HL-60/S4 treated with retinoic acid at 250 ng/mL for 4 days and 3 days (cell line): ENCODE measurements around the gene CUX1.

Experiments
- in situ Hi-C: fragments of 300-500 bp; cut with MboI; formaldehyde crosslinking; loops from 2 replicates; pipeline ENCODE4 v1.7.0; 2022; ENCODE audit warnings: low sequenced_read_pairs

Gene CUX1

GRCh38 chr7:102253066-102253972 lies 435.9 kb downstream of the CUX1 start:
- in situ Hi-C loops = no loop called here

- in situ Hi-C loops = no loop called here
These were observed 436.5 kb downstream of the CUX1 start for GRCh38 chr7:102253973-102254370.

- in situ Hi-C loops = no loop called here
These were observed 437.1 kb downstream of the CUX1 start for GRCh38 chr7:102254521-102254920.

- in situ Hi-C loops = no loop called here
These were observed 438.1 kb downstream of the CUX1 start for GRCh38 chr7:102255501-102255900.

GRCh38 chr7:102255916-102256315 lies 438.5 kb downstream of the CUX1 start:
- in situ Hi-C loops = no loop called here

DNA sequence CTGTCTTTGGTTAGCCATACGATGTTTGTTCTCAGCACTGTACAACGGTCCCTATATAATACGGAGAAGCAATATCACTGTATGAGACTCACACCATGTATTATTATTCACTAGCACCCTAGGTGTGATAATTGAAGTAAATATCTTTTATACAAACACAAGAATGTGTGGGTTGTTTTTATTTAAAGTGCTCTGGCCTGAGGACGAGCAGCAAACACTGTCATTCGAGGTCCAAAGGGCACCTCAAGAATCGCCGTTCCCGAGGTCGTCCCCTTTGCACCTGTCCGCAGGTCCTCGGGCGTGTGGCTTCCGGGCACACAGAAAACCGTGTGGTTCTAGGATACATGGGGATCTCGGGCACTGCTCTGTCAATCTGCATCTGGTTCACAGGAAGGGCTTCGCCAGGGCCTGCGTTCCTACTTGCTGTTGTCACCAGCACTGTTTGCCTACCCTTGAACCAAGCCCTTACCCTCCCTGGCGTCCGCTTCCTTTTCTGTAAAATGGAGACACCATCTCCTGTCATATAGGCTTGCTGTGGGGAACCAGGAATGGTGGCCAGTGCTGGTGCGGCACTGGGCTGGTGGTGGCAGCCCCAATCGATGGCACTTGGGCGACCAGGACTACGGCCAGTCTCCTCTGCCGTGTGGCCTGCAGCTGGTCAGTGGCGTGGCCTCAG lies 440.8 kb downstream of the CUX1 start:
- in situ Hi-C loops = no loop called here

DNA sequence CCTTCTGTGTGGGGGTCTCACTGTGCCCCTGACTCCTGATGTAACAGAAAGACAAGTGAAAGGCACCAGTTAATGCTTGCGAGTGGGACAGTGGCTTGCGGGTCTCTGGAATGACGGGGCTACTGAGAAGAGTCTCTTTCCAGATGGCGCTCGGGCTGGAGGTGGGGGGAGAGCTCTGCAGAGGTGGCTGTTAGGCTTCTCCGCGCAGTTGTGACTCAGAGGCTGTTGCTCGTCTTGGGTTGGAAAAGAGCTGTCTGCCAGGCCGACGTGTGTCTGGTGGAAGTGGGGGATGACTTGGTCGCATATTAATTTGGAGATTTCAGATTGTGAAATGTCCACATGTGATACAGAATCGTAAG lies 441.3 kb downstream of the CUX1 start:
- in situ Hi-C loops = no loop called here

- in situ Hi-C loops = loop anchor here (10.0 kb wide), 1 partner anchor 896 kb away; the partner anchor contains the start of gene COL26A1
These were observed 443.4 kb downstream of the CUX1 start for GRCh38 chr7:102260856-102261255.

- in situ Hi-C loops = loop anchor here (10.0 kb wide), 1 partner anchor 897 kb away; the partner anchor contains the start of gene COL26A1
These were observed 444.0 kb downstream of the CUX1 start for GRCh38 chr7:102261451-102261850.

DNA sequence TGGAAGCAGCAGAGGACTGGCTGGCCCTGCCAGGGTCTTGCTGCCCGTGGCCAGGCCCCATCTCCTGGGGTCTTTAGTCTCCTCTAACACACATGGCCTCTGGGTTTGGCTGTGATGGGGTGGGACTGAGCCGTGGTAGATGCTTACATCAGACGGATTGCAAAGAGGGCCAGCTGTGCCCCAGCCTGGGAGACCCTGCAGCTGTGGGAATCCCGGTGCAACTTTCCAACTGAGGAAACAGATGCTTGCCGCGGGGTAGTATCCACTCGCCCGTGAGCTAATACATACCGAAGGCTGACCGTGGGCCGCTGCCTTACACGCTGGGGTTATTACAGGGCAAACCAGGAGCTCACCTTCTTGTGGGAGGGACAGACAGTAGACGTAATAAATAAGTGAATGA lies 445.1 kb downstream of the CUX1 start:
- in situ Hi-C loops = loop anchor here (10.0 kb wide), 1 partner anchor 898 kb away; the partner anchor contains the start of gene COL26A1

DNA sequence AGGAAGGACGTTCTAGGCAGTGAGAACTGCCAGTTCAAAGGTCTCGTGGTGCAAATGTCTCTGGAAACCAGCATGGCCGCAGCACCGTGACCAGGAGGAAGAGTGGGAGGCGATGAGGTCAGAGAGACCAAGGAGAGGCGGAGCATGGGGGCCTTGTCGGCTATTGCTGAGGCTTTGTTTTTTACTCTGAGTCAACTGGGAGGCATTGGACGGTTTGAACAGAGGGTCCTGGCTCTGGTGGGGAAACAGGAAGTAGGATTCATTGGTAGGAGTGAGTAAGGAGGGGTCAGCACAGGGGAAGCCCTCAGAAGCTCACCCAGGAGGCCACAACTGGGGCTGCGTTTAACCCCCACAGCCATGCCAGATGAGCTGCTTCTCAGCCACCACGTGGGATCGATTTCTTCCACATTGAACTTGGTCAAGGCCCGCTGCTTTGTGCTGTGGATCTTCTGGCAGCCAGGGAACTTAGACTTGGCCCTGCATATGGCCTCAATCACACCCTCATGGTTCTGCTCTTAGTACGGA lies 447.0 kb downstream of the CUX1 start:
- in situ Hi-C loops = loop anchor here (10.0 kb wide), 1 partner anchor 900 kb away; the partner anchor contains the start of gene COL26A1

DNA sequence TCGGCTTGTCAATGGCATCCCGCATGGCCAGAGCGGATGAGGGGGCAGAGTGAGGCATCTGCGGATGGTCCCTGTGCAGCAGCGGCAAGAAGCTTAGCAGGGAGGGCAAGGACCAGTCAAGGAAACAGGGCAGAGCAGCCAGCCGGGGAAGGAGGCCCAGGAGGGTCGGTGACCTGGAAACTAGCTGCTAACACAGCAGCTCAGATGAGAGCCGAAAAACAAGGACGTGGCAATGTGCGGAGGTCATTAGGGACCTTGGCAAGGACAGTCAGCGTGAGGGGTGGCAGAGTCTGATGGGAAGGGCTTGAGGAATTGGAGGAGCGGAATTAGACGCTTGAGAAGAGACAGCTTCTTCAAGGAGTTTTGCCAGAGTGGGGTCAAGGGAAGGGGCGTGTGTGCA lies 449.1 kb downstream of the CUX1 start:
- in situ Hi-C loops = loop anchor here (10.0 kb wide), 1 partner anchor 902 kb away; the partner anchor contains the start of gene COL26A1

- in situ Hi-C loops = loop anchor here (10.0 kb wide), 1 partner anchor 904 kb away; the partner anchor contains the start of gene COL26A1
These were observed 451.2 kb downstream of the CUX1 start for GRCh38 chr7:102268635-102269034.

DNA sequence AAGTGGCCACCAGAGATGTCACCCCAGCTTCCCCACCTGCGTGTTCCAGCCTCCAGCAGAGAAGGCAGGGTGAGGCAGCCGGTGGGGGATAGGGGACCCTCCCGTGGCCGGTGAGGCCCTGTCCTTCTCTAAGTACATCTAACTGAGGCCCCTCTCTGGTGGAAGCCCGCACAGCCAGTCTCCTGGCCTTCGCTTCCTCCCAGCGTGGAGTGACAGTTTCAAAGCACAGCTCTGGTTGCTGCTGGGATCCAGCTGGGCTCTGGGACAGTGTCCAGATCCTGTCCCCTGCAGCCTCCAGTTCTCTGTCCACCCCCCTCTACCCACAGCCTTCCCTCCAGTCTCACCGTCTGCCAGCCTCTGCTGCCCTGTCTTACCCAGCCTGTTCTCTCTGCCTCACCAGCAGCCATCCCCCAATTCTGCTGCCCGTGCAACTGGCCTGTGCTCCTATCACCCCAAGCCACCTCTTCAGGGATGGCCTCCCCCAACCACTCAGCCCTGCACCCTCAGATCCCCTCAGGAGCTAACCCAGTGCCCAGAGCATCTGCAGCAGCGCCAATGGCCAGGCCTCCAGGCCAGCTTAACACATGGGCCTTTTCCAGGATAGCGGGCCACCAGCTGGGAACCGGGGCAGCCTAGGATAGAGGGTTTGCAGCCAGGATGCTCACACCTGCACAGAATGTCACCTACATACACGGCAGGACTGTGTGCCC lies 452.9 kb downstream of the CUX1 start:
- in situ Hi-C loops = no loop called here

GRCh38 chr7:102271158-102271798 lies 453.9 kb downstream of the CUX1 start:
- in situ Hi-C loops = no loop called here

DNA sequence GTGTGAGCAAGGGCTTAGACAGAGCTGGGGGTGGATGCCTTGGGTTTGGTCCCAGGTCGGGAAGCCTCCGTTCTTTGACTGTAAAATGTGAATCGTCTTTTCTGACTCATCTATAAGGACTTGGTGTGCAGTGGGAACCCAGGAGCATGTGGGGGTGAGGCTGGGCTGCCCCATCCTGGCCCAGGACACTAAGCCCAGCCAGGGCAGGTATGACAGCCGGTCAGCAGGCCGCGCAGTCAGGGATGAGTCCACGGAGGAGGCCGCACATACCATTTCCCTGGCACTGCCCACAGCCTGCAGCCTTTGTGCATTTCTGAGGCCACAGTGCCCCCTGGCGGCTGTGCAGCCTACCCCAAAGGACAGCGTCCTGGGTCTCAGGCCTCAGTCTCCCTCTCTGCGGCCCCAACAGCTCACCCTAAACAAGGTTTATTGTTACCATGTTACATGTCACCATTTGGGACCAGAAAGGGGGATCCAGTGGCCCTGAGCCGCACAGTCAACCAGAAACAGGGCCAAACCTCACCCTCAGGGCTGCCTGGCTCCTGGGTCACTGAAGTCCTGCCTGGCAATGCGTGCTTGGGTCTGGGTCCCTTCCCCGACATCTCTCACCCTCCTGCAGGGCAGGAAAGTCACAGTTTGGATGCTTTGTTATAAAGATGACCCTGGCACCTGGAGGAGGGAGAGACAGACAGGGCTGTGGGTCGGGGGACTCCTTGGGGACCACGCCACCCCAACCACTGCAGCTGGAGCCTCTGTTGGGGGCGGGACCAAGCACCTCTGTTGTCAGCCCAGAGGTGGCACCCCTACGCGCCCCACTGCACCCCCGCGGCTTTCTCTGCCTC lies 454.9 kb downstream of the CUX1 start:
- in situ Hi-C loops = no loop called here

DNA sequence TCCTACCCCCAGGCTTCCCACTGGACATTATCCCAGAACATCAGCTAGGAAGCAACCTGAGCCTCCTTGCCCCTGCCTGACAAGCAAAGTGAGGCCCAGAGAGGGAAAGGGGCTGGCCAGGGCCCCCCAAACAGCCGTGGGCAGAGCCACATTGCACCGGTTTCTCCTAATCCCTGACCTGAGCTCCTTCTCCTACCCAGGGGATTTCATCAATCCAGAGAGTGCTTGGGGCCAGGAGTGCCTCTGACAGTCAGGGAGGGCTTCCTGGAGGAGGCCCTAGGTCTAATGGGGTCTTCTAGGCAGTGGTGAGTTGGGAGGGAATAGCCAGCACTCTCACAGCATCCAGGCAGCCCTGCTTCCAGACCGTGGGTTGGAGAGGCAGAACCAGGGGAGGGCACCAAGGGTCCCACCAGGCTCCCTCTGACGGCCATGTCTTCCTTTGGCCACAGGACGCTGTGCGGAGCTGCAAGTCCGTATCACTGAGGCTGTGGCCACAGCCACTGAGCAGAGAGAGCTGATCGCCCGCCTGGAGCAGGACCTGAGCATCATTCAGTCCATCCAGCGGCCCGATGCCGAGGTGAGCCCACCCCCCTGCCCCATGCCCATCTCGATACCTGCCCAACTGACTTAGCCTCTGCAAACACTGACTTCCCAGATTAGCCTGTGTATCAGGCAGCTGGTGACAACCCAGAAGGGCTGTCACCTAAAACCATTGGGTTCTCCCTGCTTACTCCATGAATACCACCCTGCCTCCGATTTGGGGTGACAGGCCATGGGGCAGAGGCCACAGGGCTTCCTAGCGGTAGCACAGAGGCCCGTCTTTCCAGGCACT lies 455.7 kb downstream of the CUX1 start:
- in situ Hi-C loops = no loop called here
